Stimulated activated naive CD8-positive, alpha-beta T cell treated with anti-CD3 and anti-CD28 coated beads, Interleukin-15, Interleukin-2, amounts not matched to agents 100 U/mL and 50 U/mL, for 24 hours (primary cell): ENCODE measurements around the gene MYO1H.
"Not testable (repeated sequence)": the region's sequence is repeated elsewhere in the genome, so short reads cannot be mapped to it uniquely, and the experiment has no call there.

Source experiments
- ATAC-seq: fragments of 150-1000 bp; cut with Tn5 transposase; one replicate; pipeline ENCODE4 v1.10.0; 2021
- DNase-seq: peaks from one replicate; pipeline ENCODE4 v3.0.0; 2021

Gene MYO1H

DNA sequence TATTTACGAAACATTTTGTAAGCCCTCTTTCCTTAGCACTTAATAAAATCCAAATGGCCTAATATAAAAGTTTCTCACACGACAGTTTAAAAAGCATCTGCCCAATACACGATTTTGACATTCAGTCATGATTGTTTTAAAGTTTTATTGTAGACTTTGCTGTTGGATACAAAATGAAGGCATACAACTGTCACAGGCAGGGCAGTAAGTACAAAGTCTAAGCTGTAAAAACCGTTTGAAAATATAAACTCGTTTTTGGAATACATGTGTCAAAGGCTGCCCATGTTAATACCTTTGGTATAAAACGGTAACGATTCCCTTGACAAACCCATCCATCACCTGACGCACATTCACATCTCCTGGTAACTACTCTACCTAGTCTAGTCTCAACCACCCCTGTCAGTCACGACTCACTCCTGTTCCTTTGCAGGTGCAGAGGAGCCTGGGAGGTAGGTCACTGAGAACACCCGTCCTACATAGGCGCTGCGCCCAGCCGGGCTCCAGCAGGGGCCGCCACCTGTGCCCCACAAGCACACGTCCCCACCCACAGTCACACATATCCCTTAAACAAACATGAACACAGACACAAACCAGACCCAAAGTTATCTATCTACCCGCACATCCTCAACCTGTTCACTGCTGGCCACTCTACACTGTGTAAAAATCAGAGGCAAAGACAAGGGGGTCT, 102.3 kb downstream of the MYO1H start:
- DNase-seq (no peak), ATAC-seq (no peak)

DNA sequence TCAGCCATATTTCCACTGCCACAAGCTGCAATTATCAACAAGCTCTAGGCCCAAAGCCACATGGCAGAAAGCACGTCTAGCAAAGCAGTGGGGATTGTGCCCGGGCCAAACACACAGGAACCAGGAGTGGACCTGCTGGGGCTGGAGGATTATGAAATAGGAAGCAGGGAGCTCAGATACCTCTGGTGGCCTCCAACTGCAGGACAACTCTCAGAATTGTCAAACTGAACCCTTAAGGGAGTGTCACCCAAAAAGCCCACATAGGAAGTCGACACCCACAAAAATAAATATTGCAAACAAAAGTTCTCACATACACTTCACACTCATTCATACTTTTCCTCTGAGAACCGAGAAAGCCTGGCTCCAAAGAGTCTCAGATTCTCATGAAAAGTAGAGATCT, 103.3 kb downstream of the MYO1H start:
- DNase-seq (no peak), ATAC-seq (no peak)

DNA sequence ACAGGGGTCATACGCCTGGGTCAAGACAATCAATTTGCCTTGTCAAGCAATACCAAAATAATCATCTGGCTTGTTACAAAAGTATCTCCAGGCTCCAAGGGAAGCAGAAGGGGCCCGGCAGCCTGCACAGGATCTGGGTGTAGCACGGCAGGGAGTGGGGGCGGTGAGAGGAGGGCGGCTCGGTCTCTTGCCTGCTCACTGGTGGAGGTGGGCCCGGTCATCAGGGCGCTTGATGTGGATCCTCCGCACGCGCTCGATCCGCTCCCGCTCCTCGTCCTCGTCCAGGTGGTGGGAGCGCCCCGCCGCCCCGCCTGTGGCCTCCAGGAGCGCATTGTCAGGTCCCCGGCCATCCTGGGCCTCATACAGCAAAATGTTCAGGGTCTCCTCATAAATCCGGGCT, 103.7 kb downstream of the MYO1H start:
- DNase-seq (no peak), ATAC-seq (no peak)

DNA sequence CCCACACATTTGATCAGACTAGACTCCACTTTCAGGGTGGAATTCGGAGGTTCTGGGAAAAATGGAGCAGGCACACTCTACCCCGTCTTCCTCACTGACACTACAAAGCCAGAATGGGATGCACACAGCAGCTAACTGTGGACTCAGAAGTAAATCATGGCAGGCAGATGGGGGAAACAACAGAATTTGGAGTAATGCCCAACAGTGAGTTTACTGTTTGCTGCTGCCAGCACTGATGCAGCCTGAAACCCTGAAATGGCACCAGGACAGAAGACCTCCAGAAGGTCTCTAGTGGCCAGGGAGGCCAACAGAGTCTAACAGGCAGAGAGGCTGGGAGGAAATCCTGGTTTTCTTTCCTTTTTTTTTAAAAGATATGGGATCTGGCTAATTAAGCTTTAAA, 104.8 kb downstream of the MYO1H start:
- no peak for ATAC-seq
- no peak for DNase-seq

DNA sequence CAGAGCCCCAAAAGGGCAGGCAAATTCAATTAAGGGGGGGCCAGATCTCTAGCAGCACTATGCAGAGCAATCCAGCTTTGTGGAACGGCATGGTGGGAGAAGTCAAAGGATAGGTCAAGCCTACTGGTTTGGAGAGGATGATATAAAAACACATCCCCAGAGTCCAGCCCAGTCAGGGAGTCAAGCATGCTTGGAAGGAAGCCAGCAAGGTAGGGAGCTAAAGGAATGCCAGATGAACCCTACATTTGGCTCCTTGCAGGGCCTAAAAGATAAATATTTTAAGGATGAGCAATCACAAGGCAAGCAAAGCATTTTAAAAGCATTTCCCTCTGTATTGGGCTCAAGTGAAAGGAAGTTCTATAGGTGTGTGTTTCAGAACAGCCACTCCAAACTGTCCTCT, 108.0 kb downstream of the MYO1H start:
- no peak for DNase-seq
- no peak for ATAC-seq

DNA sequence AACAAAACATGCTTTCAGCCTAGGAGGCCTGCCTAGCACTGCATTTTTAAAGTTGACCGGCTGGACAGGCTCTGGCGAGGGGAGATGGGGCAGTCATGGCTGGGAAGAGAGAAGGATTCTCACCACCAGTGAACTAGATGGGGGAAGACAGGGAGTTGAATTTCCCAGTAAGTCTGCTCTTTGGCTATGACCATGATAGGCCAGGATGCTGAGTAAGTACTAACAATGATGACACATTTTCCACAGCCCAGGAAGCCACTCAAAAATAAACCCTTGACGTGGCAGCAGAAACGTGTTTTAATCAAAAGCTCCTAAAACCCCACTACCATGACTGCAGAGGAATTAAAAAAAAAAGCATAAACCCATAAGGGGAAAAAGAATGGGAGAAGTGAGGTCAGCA, 110.4 kb downstream of the MYO1H start:
- ATAC-seq, result no peak
- DNase-seq, result no peak

DNA sequence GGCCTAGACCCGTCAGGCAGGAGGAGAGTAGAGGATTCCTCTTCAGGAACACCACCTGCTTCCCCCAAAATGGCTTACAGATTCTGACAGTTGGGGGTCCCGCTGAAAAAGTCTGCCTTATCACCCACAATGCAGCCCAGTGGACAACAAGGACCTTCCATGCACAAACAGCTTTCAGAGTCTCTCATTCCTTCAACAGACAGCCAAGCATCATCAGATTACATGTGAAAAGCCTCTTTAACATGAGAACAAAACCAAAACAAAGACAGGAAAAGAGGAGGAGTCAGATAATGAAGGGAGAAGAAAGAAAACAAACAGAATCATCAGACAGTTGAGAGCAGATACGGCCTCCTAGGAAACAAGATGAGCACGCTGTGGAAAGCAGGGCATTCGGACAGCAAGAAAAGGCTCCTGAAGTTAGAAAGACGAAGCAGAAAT, 111.1 kb downstream of the MYO1H start:
- no peak for ATAC-seq
- DNase-seq, result no peak

DNA sequence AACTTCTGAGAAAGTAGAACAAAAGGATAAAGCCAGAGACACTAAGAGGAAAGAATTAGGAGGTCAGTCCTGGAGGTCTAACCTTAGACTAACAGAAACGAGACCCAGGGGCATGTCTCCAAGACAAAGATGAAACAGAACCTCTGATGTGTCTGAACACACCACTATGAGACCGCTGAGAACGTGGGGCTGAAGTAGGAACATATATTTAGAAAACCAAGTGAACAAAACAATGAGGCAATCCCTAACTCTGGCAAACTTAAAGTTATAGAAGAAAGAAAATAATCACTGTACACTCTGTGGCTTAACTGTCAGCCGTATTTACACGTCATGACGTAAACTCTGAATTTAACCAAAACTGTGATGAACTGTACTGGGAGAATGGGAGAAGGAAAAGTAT, 111.5 kb downstream of the MYO1H start:
- ATAC-seq, result no peak
- no peak for DNase-seq

DNA sequence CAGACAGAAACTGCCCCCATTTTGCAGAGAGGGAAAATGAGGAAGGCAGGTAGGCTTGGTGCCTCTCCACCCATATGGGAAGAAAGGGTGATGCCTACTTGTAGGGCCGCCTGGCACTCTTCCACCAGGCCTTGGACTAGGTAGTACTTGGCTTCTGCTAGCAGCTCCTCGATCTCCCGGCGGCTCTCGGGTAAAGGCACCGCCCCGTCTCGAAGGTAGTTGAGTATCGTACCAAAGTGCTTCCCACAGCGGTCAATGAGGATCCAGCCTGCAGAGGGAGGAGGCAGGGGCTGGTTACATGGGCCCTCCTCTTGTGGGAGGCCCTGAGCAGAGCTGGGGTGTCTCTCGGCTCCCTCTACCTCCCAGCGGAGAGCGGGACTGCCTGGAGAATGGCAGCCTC, 112.8 kb downstream of the MYO1H start:
- DNase-seq (no peak), ATAC-seq (no peak)

DNA sequence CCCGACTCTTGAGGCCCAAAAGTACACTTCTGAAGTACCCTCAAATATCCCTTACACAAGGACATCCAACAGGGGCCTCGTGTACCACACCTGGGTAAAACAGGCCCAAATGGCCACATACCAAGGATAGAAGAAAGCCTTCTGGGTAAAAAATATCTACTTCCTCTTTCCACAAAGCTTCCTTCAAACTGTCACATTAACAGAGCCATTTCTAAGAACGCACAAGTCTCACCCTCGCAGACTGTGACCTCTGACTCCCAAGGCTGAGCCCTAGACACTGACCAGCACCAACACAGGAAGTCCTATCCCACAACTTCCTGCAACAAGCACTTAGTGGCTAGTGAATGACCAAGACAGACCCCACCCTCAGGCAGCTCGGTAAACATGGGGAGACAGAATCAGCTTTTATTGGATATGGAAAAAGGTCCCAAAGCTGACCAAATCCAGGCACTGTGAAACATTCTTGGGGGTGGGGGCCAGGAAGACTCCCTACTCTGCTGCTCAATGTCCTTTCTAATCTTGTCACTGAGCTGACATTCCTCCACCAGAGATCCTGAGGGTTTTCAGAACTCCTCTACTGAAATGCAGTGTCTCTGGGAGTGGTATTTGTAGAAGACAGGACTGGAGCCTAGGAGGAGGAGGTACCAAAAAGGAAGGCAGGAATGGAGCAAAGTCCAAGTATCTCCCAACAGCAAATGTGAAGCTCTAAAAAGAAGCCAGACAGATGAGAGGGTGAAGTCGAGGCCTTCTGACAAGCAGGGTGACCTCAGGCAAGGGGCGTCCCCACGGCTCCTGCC, 113.5 kb downstream of the MYO1H start:
- DNase-seq, result no peak
- no peak for ATAC-seq

DNA sequence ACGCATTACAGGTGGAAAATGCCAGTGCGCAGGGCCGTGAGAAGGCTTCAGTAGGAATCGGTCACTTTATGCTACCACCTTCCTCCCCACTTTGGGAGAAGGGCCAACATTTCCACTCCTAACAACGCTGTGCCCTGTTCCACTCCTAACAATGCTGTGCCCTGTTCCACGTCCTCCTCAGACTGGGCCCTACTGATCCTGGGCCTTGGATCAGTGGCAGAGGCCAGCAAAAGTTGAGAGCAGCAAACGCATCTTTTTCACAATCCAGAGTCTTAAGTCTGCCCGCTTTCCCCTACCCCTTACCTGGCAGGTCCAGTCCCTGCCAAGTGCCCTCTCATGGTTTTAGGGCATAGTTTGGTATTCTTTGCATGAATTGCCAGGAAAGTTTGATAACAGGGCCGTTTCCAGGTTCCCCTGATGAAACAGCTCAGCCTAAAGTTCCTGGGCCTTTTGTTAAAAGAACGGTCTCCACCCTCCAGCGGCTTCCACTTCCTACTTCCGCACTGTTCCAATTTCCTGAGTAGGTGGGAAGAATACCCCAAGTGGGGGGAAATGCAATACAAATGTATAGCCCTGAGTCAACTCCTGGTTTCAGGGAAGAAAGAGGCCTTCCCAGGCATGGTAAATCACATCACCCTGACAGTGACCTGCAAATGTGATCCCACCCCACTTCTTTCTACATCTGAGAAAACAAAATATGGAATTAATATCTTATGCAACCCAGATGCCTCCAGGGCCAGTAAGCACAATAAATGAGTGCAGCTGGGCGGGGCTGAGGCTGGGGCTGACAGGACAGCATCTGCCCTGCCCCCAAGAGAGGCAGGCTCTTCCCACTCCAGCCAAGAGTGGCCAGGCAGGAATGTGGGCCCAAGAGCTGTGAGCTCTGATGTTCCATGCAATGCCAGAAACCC, 114.4 kb downstream of the MYO1H start:
- ATAC-seq (no peak), DNase-seq (no peak)

DNA sequence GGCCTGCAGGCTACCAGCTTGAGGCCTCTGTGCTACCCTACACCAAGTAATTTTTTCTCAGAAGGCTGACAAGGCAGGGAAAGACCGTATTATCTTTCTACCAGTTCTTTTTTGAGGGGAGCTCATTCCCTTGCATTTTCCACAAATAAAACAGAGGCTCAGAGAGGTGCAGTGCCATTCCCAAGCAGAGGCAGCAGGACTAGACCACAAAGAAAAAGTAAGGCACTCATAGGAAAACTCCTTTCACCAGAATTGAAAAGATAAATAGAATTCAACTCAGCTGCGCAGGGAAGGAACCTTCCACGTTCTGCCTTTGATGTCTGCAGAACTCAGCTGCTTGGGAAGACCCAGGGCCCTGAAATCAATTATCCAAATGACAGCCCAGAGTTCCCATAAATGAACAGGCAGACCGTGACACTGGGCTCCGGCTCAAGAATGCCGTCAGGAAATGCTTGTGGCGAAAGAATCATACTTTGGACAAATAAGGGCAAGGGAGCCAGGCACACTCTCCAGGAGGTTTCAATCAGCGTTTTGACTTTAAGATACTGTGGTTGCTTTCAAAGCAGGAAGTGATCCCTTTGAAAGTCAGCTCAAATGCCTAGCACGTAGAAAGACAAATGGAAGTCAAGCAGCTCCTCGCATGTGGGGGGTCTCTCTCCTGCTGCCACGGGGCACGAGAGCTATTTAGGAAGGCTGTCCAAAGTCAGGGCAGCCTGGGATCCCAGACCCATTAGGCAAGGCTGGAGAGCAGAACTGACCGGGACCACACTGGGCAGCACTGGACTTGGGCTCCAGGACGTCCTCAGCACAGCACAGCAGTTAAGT, 115.4 kb downstream of the MYO1H start:
- ATAC-seq, result no peak
- no peak for DNase-seq

DNA sequence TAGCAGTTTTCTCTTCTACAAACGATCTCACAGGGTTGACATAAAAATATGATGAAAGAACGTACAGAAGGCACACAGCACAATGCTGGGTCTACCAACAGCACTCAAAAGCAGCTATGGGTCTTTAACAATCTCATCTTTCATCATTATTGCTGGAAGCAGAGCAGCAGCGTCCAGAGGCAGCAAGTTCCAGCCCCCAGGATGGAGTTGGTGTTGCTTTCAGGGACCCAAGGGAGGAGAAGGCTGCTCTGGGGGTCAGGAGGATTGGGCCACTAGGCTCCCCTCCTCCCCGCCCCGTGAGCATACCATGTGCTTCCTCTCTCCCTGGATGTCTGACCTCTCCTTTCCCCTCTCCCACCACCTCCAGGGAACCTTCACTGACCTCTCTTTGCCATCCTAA, 116.1 kb downstream of the MYO1H start:
- DNase-seq (no peak), ATAC-seq (no peak)

DNA sequence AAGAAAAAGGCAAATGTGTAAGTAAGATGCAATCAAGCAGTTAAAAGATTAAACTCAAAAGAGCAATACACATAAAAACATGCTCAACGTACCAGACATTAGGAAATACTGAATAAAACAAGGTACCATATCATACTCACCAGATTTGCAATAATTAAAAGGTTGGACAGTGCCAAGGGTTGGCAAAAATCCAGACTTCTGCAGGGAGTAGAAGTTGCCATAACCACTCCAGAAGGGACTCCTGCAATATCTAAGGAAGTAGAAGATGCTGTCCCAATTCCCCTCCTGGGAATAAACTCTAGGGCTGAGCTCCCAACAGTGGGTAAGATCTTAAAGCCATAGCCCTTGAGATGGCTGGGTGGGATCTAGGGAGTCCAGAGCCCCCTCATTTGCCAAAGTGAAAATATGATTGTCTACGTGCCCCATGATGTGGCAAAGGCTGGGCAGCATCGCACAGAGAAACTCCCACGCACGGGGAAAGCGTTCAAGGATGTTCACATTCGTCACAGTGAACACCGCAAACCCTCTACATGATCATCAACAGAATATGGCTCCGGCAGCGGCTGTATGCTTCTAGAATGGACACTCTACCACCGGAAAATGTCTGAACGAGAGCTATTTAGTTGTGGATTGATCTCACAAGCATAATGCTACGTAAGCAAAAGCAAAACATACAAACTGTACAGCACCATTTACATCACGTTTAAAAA, 117.1 kb downstream of the MYO1H start:
- ATAC-seq (no peak), DNase-seq (no peak)

DNA sequence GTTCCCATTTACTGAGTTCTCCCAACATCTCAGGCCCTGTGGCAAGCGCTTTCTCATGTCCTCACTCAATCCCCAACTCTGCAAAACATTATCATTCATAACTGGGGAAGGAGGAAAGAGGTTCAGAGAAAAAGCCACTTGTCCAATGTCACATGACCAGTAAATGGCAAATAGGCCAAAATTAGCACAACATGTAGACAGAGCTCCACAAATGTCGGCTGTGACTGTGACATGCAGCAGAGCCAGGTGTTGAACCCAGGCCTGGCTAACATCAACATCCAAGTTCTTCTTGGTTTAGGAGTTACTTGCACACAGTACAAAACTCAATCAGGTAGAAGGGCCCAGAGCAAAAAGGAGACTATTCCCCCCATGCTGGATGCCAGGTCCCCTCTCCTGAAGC, 118.6 kb downstream of the MYO1H start:
- ATAC-seq, result no peak
- no peak for DNase-seq

DNA sequence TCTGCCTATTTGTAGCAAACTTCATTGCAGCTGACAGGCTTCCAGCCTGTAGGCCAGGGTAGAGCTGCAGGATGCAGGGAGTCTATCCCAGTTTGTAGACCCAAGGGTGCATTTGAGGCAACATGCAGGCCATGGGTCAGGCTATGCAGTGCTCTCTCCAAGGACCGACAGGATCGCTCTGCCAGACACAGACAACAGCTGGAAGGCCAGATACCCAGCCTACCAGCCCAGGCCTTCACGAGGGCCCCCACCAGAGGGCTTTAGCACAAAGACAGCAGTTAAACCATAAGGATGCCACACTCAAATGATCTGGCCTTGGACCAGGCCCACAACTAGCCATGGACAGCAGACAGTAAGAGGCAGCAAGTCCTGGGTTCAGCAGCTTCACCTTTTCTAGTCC, 119.1 kb downstream of the MYO1H start:
- DNase-seq (no peak), ATAC-seq (no peak)

DNA sequence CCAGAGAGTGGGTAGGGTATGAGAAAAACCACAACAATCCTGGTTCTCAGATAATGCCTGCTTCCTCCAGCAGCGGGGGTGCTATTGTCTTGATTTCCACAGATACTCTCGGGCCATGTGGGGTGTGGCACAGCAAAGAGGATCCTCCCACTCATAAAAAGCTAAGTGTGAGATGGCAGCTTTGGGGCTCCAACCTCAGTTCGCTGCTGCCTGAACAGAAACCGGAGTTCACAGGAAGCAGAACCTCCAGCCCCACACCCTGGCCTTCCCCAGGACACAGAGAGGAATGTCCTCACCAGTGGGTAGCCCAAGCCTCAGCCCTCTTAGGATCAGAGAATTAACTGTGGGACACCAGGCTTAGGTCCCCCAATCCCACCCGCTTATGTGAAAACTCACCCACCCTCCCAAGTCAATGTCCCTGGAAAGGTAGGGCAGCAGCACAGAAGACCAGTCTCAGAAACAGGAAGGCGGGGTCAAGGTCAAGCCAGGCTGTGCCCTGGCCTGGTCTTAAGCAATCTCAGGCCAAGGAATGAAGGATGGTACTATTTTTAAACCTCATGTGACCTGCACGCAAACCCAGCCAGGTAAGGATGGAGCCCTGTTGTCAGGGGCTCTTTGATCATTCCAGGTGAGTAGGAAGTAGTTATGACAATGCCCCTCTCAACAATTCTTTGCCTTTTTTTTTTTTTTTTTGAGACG, 120.4 kb downstream of the MYO1H start:
- ATAC-seq, result no peak
- no peak for DNase-seq

DNA sequence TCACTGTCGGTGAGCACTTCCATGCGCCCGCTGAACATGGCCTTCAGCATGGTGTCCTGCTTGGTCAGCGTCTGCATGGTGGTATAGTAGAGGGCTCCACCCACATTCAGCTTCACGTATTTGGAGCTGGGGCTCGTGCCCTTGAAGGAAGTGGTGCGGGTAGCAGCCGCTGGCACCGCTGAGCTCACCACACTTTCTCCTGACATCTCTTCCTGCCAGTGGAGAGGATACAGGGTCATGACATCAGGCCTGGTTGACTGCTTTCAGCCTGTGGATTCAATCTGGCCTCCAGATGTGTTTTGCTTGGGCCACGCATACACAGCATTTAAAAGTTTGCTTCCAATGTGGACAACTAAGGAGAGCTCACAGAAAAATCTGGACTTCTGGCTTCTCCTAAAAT, 121.8 kb downstream of the MYO1H start:
- ATAC-seq, result no peak

DNA sequence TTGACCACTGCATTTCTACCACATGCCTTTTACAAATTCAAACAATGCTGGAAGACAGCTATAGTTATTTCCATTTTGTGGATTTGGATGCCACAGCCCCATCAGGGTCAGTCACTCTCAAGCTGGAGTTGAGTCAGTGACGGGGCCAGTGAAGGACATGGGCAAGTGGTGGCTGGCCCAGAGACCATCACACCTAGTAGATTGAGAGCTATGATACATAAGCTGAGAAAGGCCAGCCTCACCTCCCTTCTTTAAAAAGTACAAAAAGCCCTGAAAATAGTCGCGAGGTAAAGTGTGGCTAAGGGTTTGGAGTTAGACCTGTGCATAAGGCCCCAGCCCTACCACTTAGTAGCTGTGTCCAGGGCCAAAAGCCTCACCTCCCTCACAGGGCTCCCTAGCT, 125.3 kb downstream of the MYO1H start:
- no peak for ATAC-seq

More for the DNA sequence above, 121.8 kb downstream of the MYO1H start:
- no peak for DNase-seq

DNA sequence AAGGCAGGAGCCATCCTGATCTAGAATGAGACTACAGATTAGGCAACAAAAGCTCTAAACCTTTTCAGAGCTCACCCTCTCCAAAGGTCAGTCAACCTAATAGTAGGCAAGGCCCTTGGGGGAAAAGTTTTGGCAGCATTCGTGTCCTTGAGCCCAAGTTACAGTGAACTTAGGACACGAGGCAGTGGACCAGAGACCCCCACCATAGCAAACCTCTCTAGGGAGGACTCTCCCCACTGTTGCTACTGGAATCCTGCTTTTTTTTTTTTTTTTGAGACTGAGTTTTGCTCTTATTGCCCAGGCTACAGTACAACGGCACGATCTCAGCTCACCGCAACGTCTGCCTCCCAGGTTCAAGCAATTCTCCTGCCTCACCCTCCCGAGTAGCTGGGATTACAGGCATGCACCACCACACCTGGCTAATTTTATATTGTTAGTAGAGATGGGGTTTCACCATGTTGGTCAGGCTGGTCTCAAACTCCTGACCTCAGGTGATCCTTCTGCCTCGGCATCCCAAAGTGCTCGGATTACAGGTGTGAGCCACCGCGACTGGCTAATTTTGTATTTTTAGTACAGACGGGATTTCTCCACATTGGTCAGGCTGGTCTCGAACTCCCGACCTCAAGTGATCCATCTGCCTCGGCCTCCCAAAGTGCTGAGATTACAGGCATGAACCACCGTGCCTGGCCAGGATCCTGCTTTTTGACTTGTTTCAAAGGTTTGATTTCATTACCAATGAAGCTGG, 126.0 kb downstream of the MYO1H start:
- ATAC-seq, DNase-seq: not testable (repeated sequence)

More for the DNA sequence above, 125.3 kb downstream of the MYO1H start:
- no peak for DNase-seq
